Measurements from ENCODE around the gene HM13. TPM values are rescaled to one million over a fixed set of nuclear protein-coding genes. Genes with fewer than 3 reads are reported as not detected.
"Not testable (repeated sequence)": the region's sequence is repeated elsewhere in the genome, so short reads cannot be mapped to it uniquely, and the experiment has no call there.

Gene HM13
- total RNA-seq, 4 donors from 2014 or later: 38.4 to 86.0 (median 63.4) TPM

GRCh38 chr20:31516651-31517050, 2.4 kb downstream of the HM13 start:
- in situ Hi-C loops (cut with MboI; ENCODE audit: low pct_ligation_motif_present in 1 of 4, low pct_unique_long_range_greater_than_20kb in 1 of 4, low sequenced_read_pairs in 3 of 4): no loop called here
- intact Hi-C loops (cut with DNase I; ENCODE audit: low total_unique reads): no loop called here
- peaks cover 17 to 37% (median 32%) of the 10 kb centered on the region in 4 donors for H3K4me1 ChIP-seq
- no peaks in the 10 kb centered on the region for H3K9me3 ChIP-seq
- H3K27ac ChIP-seq: peak overlapping the region in 1 of 4 donors; percentile 5
- H3K36me3 ChIP-seq: peaks cover 0 to 6% (median 0%) of the 10 kb centered on the region in 4 donors
- WGBS, 2 donors (ENCODE audit: low coverage in 1 of 2): 77% methylated on average over 2 of the region's 2 CpGs; no CpG with 5 or more reads in 1 of the 2 donors
- no peak overlapping the region for H3K4me3 ChIP-seq
- H3K27me3 ChIP-seq: no peaks in the 10 kb centered on the region
- TF ChIP-seq CTCF (IDR thresholded peaks at IDR 0.05) (no peak), EP300 (IDR thresholded peaks at IDR 0.05; ENCODE audit: low read depth) (no peak), POLR2AphosphoS5 (IDR thresholded peaks at IDR 0.05) (no peak), POLR2A (IDR thresholded peaks at IDR 0.05) (no peak)
- no peak for DNase-seq

- intact Hi-C loops (cut with DNase I; ENCODE audit: low total_unique reads) (no loop called here), in situ Hi-C loops (cut with MboI; ENCODE audit: low pct_ligation_motif_present in 1 of 4, low pct_unique_long_range_greater_than_20kb in 1 of 4, low sequenced_read_pairs in 3 of 4) (no loop called here)
- peak; percentile 40 for DNase-seq
- H3K9me3 ChIP-seq: no peaks in the 10 kb centered on the region
- TF ChIP-seq EP300 (IDR thresholded peaks at IDR 0.05; ENCODE audit: low read depth) (no peak), POLR2A (IDR thresholded peaks at IDR 0.05) (no peak), CTCF (IDR thresholded peaks at IDR 0.05) (no peak), POLR2AphosphoS5 (IDR thresholded peaks at IDR 0.05) (no peak)
- 61 to 71% methylated on average over 1 to 4 of the region's 4 CpGs for WGBS, 2 donors (ENCODE audit: low coverage in 1 of 2)
- H3K36me3 ChIP-seq: peaks cover 0 to 6% (median 0%) of the 10 kb centered on the region in 4 donors
- H3K4me3 ChIP-seq: no peak overlapping the region
- peak overlapping the region in 1 of 4 donors; percentile 18 for H3K27ac ChIP-seq
- no peaks in the 10 kb centered on the region for H3K27me3 ChIP-seq
- peaks cover 17 to 38% (median 34%) of the 10 kb centered on the region in 4 donors for H3K4me1 ChIP-seq
These were observed 3.1 kb downstream of the HM13 start for GRCh38 chr20:31517373-31517772.

GRCh38 chr20:31521267-31521666, 7.0 kb downstream of the HM13 start:
- H3K4me3 ChIP-seq; intact Hi-C loops (cut with DNase I; ENCODE audit: low total_unique reads); H3K9me3 ChIP-seq; H3K36me3 ChIP-seq; H3K27me3 ChIP-seq; H3K27ac ChIP-seq; in situ Hi-C loops (cut with MboI; ENCODE audit: low pct_ligation_motif_present in 1 of 4, low pct_unique_long_range_greater_than_20kb in 1 of 4, low sequenced_read_pairs in 3 of 4); DNase-seq: not testable (repeated sequence)
- 86 to 90% methylated on average over 1 to 7 of the region's 7 CpGs for WGBS, 2 donors (ENCODE audit: low coverage in 1 of 2)
- H3K4me1 ChIP-seq: peaks cover 13 to 30% (median 18%) of the 10 kb centered on the region in 4 donors

- intact Hi-C loops (cut with DNase I; ENCODE audit: low total_unique reads): no loop called here
- H3K36me3 ChIP-seq: peaks cover 0 to 14% (median 2%) of the 10 kb centered on the region in 4 donors
These were observed 8.5 kb downstream of the HM13 start for GRCh38 chr20:31522731-31523130.

GRCh38 chr20:31523361-31524283, 9.4 kb downstream of the HM13 start:
- H3K4me1 ChIP-seq: peaks cover 0 to 15% (median 2%) of the 10 kb centered on the region in 4 donors
- in situ Hi-C loops (cut with MboI; ENCODE audit: low pct_ligation_motif_present in 1 of 4, low pct_unique_long_range_greater_than_20kb in 1 of 4, low sequenced_read_pairs in 3 of 4) (no loop called here), intact Hi-C loops (cut with DNase I; ENCODE audit: low total_unique reads) (no loop called here)
- no peak for DNase-seq
- H3K27me3 ChIP-seq: no peaks in the 10 kb centered on the region
- peaks cover 0 to 19% (median 6%) of the 10 kb centered on the region in 4 donors for H3K36me3 ChIP-seq
- peak overlapping the region in 1 of 4 donors; percentile 22 for H3K27ac ChIP-seq
- no peak for TF ChIP-seq EP300 (IDR thresholded peaks at IDR 0.05; ENCODE audit: low read depth)
- TF ChIP-seq CTCF (IDR thresholded peaks at IDR 0.05): no peak
- TF ChIP-seq POLR2AphosphoS5 (IDR thresholded peaks at IDR 0.05): no peak
- TF ChIP-seq POLR2A (IDR thresholded peaks at IDR 0.05): no peak
- WGBS, 2 donors (ENCODE audit: low coverage in 1 of 2): 91 to 100% methylated on average over 1 to 8 of the region's 8 CpGs
- no peak overlapping the region for H3K4me3 ChIP-seq
- no peaks in the 10 kb centered on the region for H3K9me3 ChIP-seq

More at GRCh38 chr20:31522731-31523130, 8.5 kb downstream of the HM13 start:
- in situ Hi-C loops (cut with MboI; ENCODE audit: low pct_ligation_motif_present in 1 of 4, low pct_unique_long_range_greater_than_20kb in 1 of 4, low sequenced_read_pairs in 3 of 4): no loop called here
- H3K4me3 ChIP-seq: no peak overlapping the region
- no peaks in the 10 kb centered on the region for H3K27me3 ChIP-seq
- H3K9me3 ChIP-seq: no peaks in the 10 kb centered on the region
- WGBS, 2 donors (ENCODE audit: low coverage in 1 of 2): 89 to 100% methylated on average over 1 to 6 of the region's 6 CpGs
- no peak for DNase-seq
- peaks cover 0 to 15% (median 3%) of the 10 kb centered on the region in 4 donors for H3K4me1 ChIP-seq
- TF ChIP-seq EP300 (IDR thresholded peaks at IDR 0.05; ENCODE audit: low read depth): no peak
- no peak overlapping the region for H3K27ac ChIP-seq

All from transverse colon (tissue), 4 donors.